ENCODE results near the gene SASH1. TPM values are rescaled to one million over a fixed set of nuclear protein-coding genes. Genes with fewer than 3 reads are reported as not detected.

SASH1 gene
- total RNA-seq, 1 experiment from 2014 or later, result 33.2 TPM

GRCh38 chr6:148593813-148594170, 251.2 kb downstream of the SASH1 start:
- Histone ChIP-seq H3K23ac (ENCODE audit: insufficient read length, low read depth, low read length) (no peak overlapping the region), H3K79me1 (ENCODE audit: insufficient read depth, low read depth, low read length, poor library complexity, severe bottlenecking) (no peaks in the 10 kb centered on the region), H3K18ac (ENCODE audit: insufficient read length, low read depth, low read length) (no peak overlapping the region), H2BK5ac (ENCODE audit: insufficient read length, low read length) (no peak overlapping the region), H3T11ph (ENCODE audit: low read length) (no peak overlapping the region), H4K8ac (replicated peaks; ENCODE audit: insufficient read length, low read depth, low read length) (no peak overlapping the region), H2AK5ac (ENCODE audit: insufficient read length, low read length) (no peak overlapping the region), H3K56ac (ENCODE audit: insufficient read length, low read depth, low read length) (no peak overlapping the region), H3K4me1 (ENCODE audit: insufficient read depth, low read length) (peaks cover 5% of the 10 kb centered on the region; the same call in 1 of the 2 replicates), H2BK12ac (ENCODE audit: insufficient read length, low read depth, low read length) (no peak overlapping the region), H3K9ac (ENCODE audit: extremely low read depth, insufficient read length, low read length) (no peak overlapping the region), H4K91ac (ENCODE audit: insufficient read length, low read depth, low read length) (no peak overlapping the region), H4K5ac (ENCODE audit: insufficient read length, low read depth, low read length) (no peak overlapping the region), H3K27me3 (ENCODE audit: insufficient read depth, low read length) (no peaks in the 10 kb centered on the region), H3K9me3 (ENCODE audit: control insufficient read depth, low read depth, low read length) (peaks cover 5% of the 10 kb centered on the region), H2BK20ac (ENCODE audit: low read depth, low read length, poor library complexity, severe bottlenecking) (no peak overlapping the region), H3K79me2 (ENCODE audit: insufficient read depth, low read length) (no peaks in the 10 kb centered on the region), H2BK15ac (ENCODE audit: low read depth, low read length) (no peak overlapping the region), H3K4me2 (ENCODE audit: insufficient read depth, insufficient read length, low read length) (no peak overlapping the region), H3K23me2 (ENCODE audit: insufficient read length, low read depth, low read length, poor library complexity, severe bottlenecking) (no peaks in the 10 kb centered on the region), H4K20me1 (ENCODE audit: control insufficient read depth, insufficient read depth, insufficient read length) (no peaks in the 10 kb centered on the region), H2BK120ac (ENCODE audit: low read depth, low read length, poor library complexity, severe bottlenecking) (no peak overlapping the region), H3K14ac (ENCODE audit: insufficient read depth, low read length) (no peak overlapping the region), H3K27ac (ENCODE audit: insufficient read length, low read depth, low read length) (no peak overlapping the region), H3K4ac (ENCODE audit: low read depth, low read length) (no peak overlapping the region), H2AFZ (ENCODE audit: low read length) (no peak overlapping the region)
- no peak for DNase-seq
- Mint-ChIP-seq H3K4me3 (no peak overlapping the region), H3K36me3 (ENCODE audit: insufficient read depth in 1 of 3, low read depth in 3 of 3) (peaks cover 0 to 12% (median 11%) of the 10 kb centered on the region in 3 experiments; a peak in 5 of 7 replicates), H3K27ac (peak overlapping the region in 1 of 3 experiments; percentile 3; a peak in 1 of 7 replicates), H3K4me1 (peaks cover 22 to 28% of the 10 kb centered on the region in 2 experiments), H3K27me3 (ENCODE audit: low read depth) (no peaks in the 10 kb centered on the region; the same call in none of the 2 replicates), H3K9me3 (peaks cover 6 to 13% of the 10 kb centered on the region in 2 experiments; a peak in 4 of 5 replicates)
- no CpG with 5 or more reads among the region's 6 CpGs for WGBS (ENCODE audit: extremely low coverage, insufficient read length, low lambda C conversion rate)
- TF ChIP-seq CTCF (conservative IDR thresholded peaks at IDR 0.05), result no peak
